Gastrocnemius medialis (tissue), 4 donors: ENCODE results near the gene METTL23.

Experiments
- CTCF ChIP-seq, 5 experiments: fragments of 450-650 bp in 3 of 5; fragments of 200-600 bp in 2 of 5; sonication (generic) in 2 of 5; IDR thresholded peaks in 4 of 5; conservative IDR thresholded peaks in 1 of 5; 1 replicate in 4 of 5; 2 replicates in 1 of 5; pipeline ENCODE4 v1.5.1; 2016 to 2019; ENCODE audit warnings: antibody characterized with exemption in 5 of 5, mild to moderate bottlenecking in 3 of 5, moderate library complexity in 3 of 5
- POLR2A ChIP-seq, 2 donors: fragments of 450-650 bp; IDR thresholded peaks; one replicate each; pipeline ENCODE4 v1.6.1; 2017; ENCODE audit warnings: antibody characterized with exemption in 2 of 2, mild to moderate bottlenecking in 2 of 2, moderate library complexity in 2 of 2

DNA sequence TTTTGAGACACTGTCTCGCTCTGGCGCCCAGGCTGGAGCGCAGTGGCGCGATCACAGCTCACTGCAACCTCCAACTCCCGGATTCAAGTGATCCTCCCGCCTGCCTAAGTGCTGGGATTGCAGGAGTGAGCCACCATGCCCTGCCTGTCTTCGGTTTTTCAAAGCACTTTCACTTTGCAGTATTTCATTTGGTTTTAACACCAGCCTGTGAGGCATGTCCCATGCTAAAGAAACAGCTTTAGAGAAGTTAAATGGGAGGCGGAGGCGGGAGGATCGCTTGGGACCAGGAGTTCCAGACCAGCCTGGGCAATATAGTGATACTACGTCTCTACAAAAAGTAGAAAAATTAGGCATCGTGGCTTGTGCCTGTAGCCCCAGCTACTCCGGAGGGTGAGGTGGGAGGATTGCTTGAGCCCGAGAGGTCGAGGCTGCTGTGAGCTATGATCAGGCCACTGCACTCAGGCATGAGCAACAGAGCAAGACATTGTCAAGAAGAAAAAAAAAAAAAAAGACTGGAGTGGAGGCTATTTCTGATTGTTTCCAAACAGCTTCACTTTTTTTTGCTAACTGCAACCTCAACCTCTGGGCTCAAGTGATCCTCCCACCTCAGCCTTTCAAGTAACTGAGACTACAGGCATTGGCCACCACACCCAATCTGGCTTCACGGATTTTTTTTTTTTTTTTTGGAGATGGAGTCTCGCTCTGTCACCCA, 1.3 kb downstream of the METTL23 start:
- TF ChIP-seq CTCF (IDR thresholded peaks at IDR 0.05 in 4 of 5, conservative IDR thresholded peaks at IDR 0.05 in 1 of 5) (no peak), POLR2A (IDR thresholded peaks at IDR 0.05) (no peak)
